ENCODE results near the gene INHBE.
"Not testable (repeated sequence)": the region's sequence is repeated elsewhere in the genome, so short reads cannot be mapped to it uniquely, and the experiment has no call there.

Gene INHBE

GRCh38 chr12:57454566-57455373 is at the start of gene INHBE:
INHBE (plus strand) TSS chr12:57455307; CDS start chr12:57455537, 230 bp downstream.
- no peak for TF ChIP-seq OSR1 (CRISPR knock-in tag; IDR thresholded peaks at IDR 0.05)
- TF ChIP-seq ZNF565 (CRISPR knock-in tag; conservative IDR thresholded peaks at IDR 0.05; ENCODE audit: low read depth) = no peak
- TF ChIP-seq ZNF70 (CRISPR knock-in tag; IDR thresholded peaks at IDR 0.05) = no peak
- no peak for TF ChIP-seq CSRNP3 (CRISPR knock-in tag; IDR thresholded peaks at IDR 0.05)
- TF ChIP-seq TCF4 (CRISPR knock-in tag; IDR thresholded peaks at IDR 0.05; ENCODE audit: borderline replicate concordance) = no peak
- TF ChIP-seq PATZ1 (CRISPR knock-in tag; IDR thresholded peaks at IDR 0.05; ENCODE audit: borderline replicate concordance) = no peak
- no peak for TF ChIP-seq CREB5 (CRISPR knock-in tag; IDR thresholded peaks at IDR 0.05; ENCODE audit: low read depth)
- no peak for TF ChIP-seq ZFP3 (CRISPR knock-in tag; IDR thresholded peaks at IDR 0.05)
- TF ChIP-seq TSHZ2 (CRISPR knock-in tag; IDR thresholded peaks at IDR 0.05) = no peak
- TF ChIP-seq POU6F1 (CRISPR knock-in tag; IDR thresholded peaks at IDR 0.05; ENCODE audit: borderline replicate concordance, low read depth) = no peak
- TF ChIP-seq TOX (CRISPR knock-in tag; IDR thresholded peaks at IDR 0.05; ENCODE audit: borderline replicate concordance) = no peak
- no peak for TF ChIP-seq CSDC2 (CRISPR knock-in tag; IDR thresholded peaks at IDR 0.05)
- TF ChIP-seq BACH2 (CRISPR knock-in tag; IDR thresholded peaks at IDR 0.05; ENCODE audit: borderline replicate concordance) = no peak
- TF ChIP-seq ARNTL (CRISPR knock-in tag; IDR thresholded peaks at IDR 0.05; ENCODE audit: borderline replicate concordance, low read depth) = no peak
- no peak for TF ChIP-seq SNAI2 (CRISPR knock-in tag; IDR thresholded peaks at IDR 0.05)
- ATAC-seq = no peak

GRCh38 chr12:57410534-57410933 is 44.6 kb upstream of the INHBE start:
- no peak for ATAC-seq
- TF ChIP-seq TOX (CRISPR knock-in tag; IDR thresholded peaks at IDR 0.05; ENCODE audit: borderline replicate concordance) (no peak), ZFP3 (CRISPR knock-in tag; IDR thresholded peaks at IDR 0.05) (no peak), ZNF8 (CRISPR knock-in tag; IDR thresholded peaks at IDR 0.05) (no peak), POU6F1 (CRISPR knock-in tag; IDR thresholded peaks at IDR 0.05; ENCODE audit: borderline replicate concordance, low read depth) (no peak), ZFP30 (CRISPR knock-in tag; IDR thresholded peaks at IDR 0.05) (no peak), OSR1 (CRISPR knock-in tag; IDR thresholded peaks at IDR 0.05) (no peak), TCF4 (CRISPR knock-in tag; IDR thresholded peaks at IDR 0.05; ENCODE audit: borderline replicate concordance) (no peak), GLIS3 (CRISPR knock-in tag; IDR thresholded peaks at IDR 0.05) (no peak), CSDC2 (CRISPR knock-in tag; IDR thresholded peaks at IDR 0.05) (no peak)

GRCh38 chr12:57414160-57414559 is 40.9 kb upstream of the INHBE start:
- ATAC-seq = not testable (repeated sequence)

Measured in SK-N-SH treated with all-trans-retinoic acid at 6 μM for 48 hours (cell line).